GM12878 (cell line): ENCODE results near the gene TP63. TPM values are rescaled to one million over a fixed set of nuclear protein-coding genes. Genes with fewer than 3 reads are reported as not detected.

Experiments
- ATAC-seq: fragments of 200-7000 bp; cut with Tn5 transposase; 3 replicates; pipeline ENCODE4 v1.9.1; 2020; ENCODE audit warnings: mild to moderate bottlenecking, moderate library complexity
- BruUV-seq: library from RNA; stranded (reverse); fragments of 400-500 nt; replicated peaks from 2 replicates; lab custom pipeline; 2021; lab: Mats Ljungman, UMichigan
- CTCF ChIA-PET: fragments of 300-600 bp; sonication (Branson Sonifier 250); formaldehyde crosslinking; extraction: SDS; loops from one replicate; lab custom pipeline; 2021; ENCODE audit warnings: inconsistent platforms; lab: Yijun Ruan, JAX
- POLR2A ChIA-PET: fragments of 350-600 bp; formaldehyde crosslinking; extraction: SDS; loops from one replicate; lab custom pipeline; 2021; ENCODE audit warnings: inconsistent platforms; lab: Charles Lee
- RAD21 ChIA-PET: fragments of 300-600 bp; sonication (Branson Sonifier 250); formaldehyde crosslinking; loops from one replicate; lab custom pipeline; 2023; ENCODE audit warnings: antibody characterized with exemption; ENCODE audit not compliant: unreplicated experiment; lab: Charles Lee
- SMC1A ChIA-PET: fragments of 300-600 bp; sonication (Branson Sonifier 250); formaldehyde crosslinking; loops from one replicate; lab custom pipeline; 2023; ENCODE audit not compliant: unreplicated experiment, uncharacterized antibody; lab: Charles Lee
- DNase-seq: peaks from one replicate; pipeline ENCODE4 v3.0.0-alpha.2; 2011; ENCODE audit warnings: low read depth, low spot score
- FAIRE-seq: peaks from 3 replicates; lab custom pipeline; 2011; peaks lifted over from hg19 to GRCh38; lab: Jason Lieb, UNC
- H2AFZ ChIP-seq: 2 replicates; pipeline ENCODE4 v1.6.0; 2011; ENCODE audit warnings: low read depth, low read length, control low read depth; ENCODE audit not compliant: control insufficient read depth
- H3K27ac ChIP-seq: 2 replicates; pipeline ENCODE4 v1.5.1; 2011; ENCODE audit warnings: control low read depth; ENCODE audit not compliant: control insufficient read depth, insufficient read depth
- H3K27me3 ChIP-seq, 2 experiments: replicated peaks in 1 of 2; 2 replicates each; pipeline versions ENCODE4 v1.6.0 to v1.6.1; 2011; ENCODE audit warnings: low read length in 1 of 2; ENCODE audit not compliant: control insufficient read depth in 2 of 2, insufficient read depth in 2 of 2
- H3K36me3 ChIP-seq, 2 experiments: 2 replicates each; pipeline ENCODE4 v1.5.1; 2011; ENCODE audit warnings: low read length in 1 of 2; ENCODE audit not compliant: control insufficient read depth in 2 of 2, insufficient read depth in 2 of 2
- H3K4me1 ChIP-seq: 2 replicates; pipeline ENCODE4 v1.6.1; 2011; ENCODE audit warnings: mild to moderate bottlenecking, low read length, moderate library complexity, mixed read lengths; ENCODE audit not compliant: control insufficient read depth, insufficient read depth
- H3K4me2 ChIP-seq: 2 replicates; pipeline ENCODE4 v1.6.0; 2011; ENCODE audit warnings: control low read depth; ENCODE audit not compliant: control insufficient read depth, insufficient read depth
- H3K4me3 ChIP-seq: fragments of 200-600 bp; sonication (generic); 2 replicates; pipeline ENCODE4 v1.5.1; 2016
- H3K79me2 ChIP-seq: 2 replicates; pipeline ENCODE4 v1.6.0; 2011; ENCODE audit warnings: low read length; ENCODE audit not compliant: control insufficient read depth, insufficient read depth
- H3K9ac ChIP-seq: 2 replicates; pipeline ENCODE4 v1.8.0; 2011; ENCODE audit warnings: low read length, control low read depth, mixed read lengths; ENCODE audit not compliant: control insufficient read depth, insufficient read depth
- H3K9me3 ChIP-seq: replicated peaks from 3 replicates; pipeline ENCODE4 v1.5.1; 2011; ENCODE audit warnings: mild to moderate bottlenecking, low read length; ENCODE audit not compliant: control insufficient read depth, insufficient read depth
- H4K20me1 ChIP-seq: 2 replicates; pipeline ENCODE4 v1.6.0; 2011; ENCODE audit not compliant: control insufficient read depth, insufficient read depth
- ETV6 ChIP-seq, 2 experiments: fragments of 450-650 bp in 1 of 2; IDR thresholded peaks in 1 of 2; conservative IDR thresholded peaks in 1 of 2; 2 replicates each; pipeline ENCODE4 v1.6.1; 2014; ENCODE audit warnings: antibody characterized with exemption in 1 of 2, borderline replicate concordance in 1 of 2, low read depth in 1 of 2, mild to moderate bottlenecking in 1 of 2, moderate library complexity in 1 of 2
- JUND ChIP-seq: IDR thresholded peaks from 2 replicates; pipeline ENCODE4 v1.6.1; 2012; ENCODE audit warnings: low read depth, mild to moderate bottlenecking, low read length, improper control_type of control experiment, moderate library complexity
- MTA2 ChIP-seq: fragments of 450-650 bp; IDR thresholded peaks from 2 replicates; pipeline ENCODE4 v1.6.1; 2016; ENCODE audit warnings: low read depth, mild to moderate bottlenecking, moderate library complexity
- NBN ChIP-seq: fragments of 450-650 bp; IDR thresholded peaks from 2 replicates; pipeline ENCODE4 v1.6.1; 2016
- SMC3 ChIP-seq: IDR thresholded peaks from 2 replicates; pipeline ENCODE4 v1.6.1; 2011; ENCODE audit warnings: low read length, improper control_type of control experiment, borderline replicate concordance
- ZNF384 ChIP-seq: IDR thresholded peaks from 2 replicates; pipeline ENCODE4 v1.6.1; 2012; ENCODE audit warnings: low read depth, mild to moderate bottlenecking, low read length, improper control_type of control experiment, borderline replicate concordance
- ZNF622 ChIP-seq: fragments of 450-650 bp; IDR thresholded peaks from 2 replicates; pipeline ENCODE4 v1.6.1; 2017; ENCODE audit warnings: mild to moderate bottlenecking, inconsistent platforms
- WGBS: methylation state at CpG from one replicate; pipeline ENCODE4 v1.1.6; 2016; ENCODE audit warnings: low lambda C conversion rate; ENCODE audit not compliant: insufficient replicate concordance, insufficient coverage; ENCODE audit errors: missing lambda C conversion rate; 5-methylcytosine and 5-hydroxymethylcytosine counted together
- in situ Hi-C: fragments of 300-500 bp; cut with MboI; formaldehyde crosslinking; loops from 9 replicates; pipeline ENCODE4 v1.14.3; 2018; ENCODE audit warnings: mixed read lengths
- intact Hi-C: fragments of 100-400 bp; cut with micrococcal nuclease; formaldehyde crosslinking; loops from one replicate; pipeline ENCODE4 v1.14.2; 2022; ENCODE audit not compliant: unreplicated experiment
- polyA plus RNA-seq, 11 experiments: library from polyadenylated mRNA; depleted of rRNA in 4 of 11; unstranded in 6 of 11; stranded (reverse) in 5 of 11; fragments of >200 nt; fragmentation: Nextera tagmentation in 4 of 11; fragmentation: Illumina TruSeq in 1 of 11; extraction: Ambion mirVana in 4 of 11; extraction: Trizol in 1 of 11; gene quantifications; 1 replicate in 1 of 11; 2 replicates in 10 of 11; pipeline versions ENCODE4 v1.2.1 to v1.2.3, GENCODE V29; 2011 to 2016; ENCODE audit warnings: inconsistent platforms in 2 of 11, missing spikeins in 2 of 11, low read depth in 1 of 11
- total RNA-seq, 4 experiments: library from RNA; depleted of rRNA in 3 of 4; stranded (reverse); fragments of >200 nt in 3 of 4; fragmentation: Illumina TruSeq in 1 of 4; extraction: Trizol in 1 of 4; gene quantifications; 2 replicates each; pipeline versions ENCODE4 v1.2.1 to v1.2.3, GENCODE V29; 2013 to 2021
- TF ChIP-seq, protein P1 (sequence below): IDR thresholded peaks from 2 replicates; pipeline ENCODE4 v1.6.1; 2012; ENCODE audit warnings: mild to moderate bottlenecking, low read depth, low read length
- TF ChIP-seq, protein P2 (sequence below): IDR thresholded peaks from 2 replicates; pipeline ENCODE4 v1.6.1; 2012; ENCODE audit warnings: low read depth, low read length, improper control_type of control experiment
- TF ChIP-seq, protein P3 (sequence below): fragments of 450-650 bp; formaldehyde crosslinking; IDR thresholded peaks from 2 replicates; pipeline ENCODE4 v1.4.0; 2020; ENCODE audit warnings: mild to moderate bottlenecking, moderate library complexity

TP63 gene
- total and polyA plus RNA-seq, 10 of the 15 experiments (the other 5 are each of a cell fraction or from before 2014, with no cell fraction given), result 1.4 to 10.8 (median 6.2) TPM

DNA sequence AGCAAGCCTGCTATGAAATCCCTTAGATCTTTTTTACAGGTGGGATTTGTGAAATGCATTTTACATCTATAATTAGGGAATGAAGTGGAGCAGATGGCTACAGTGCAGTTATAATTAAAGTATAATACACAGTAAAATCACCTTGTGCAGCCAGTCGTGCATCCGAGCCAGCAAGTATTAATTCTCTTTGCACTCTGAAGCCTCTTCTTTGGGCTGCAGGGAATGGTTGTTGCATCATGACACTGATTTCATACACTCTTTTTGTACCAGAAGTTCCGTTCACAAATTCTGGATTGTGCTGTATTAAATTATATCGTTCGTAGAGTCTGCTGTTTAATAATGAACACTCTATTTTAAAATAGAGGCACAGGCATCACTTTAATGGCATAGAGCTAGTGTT, 28.7 kb upstream of the TP63 start:
- RAD21 ChIA-PET, result interaction anchor here (0.5 to 0.9 kb wide), 2 partner anchors 91 to 321 kb away, joined by 3 read pairs; no protein-coding TSS in a partner anchor
- H2AFZ ChIP-seq, result no peak overlapping the region

More for the DNA sequence above, 28.7 kb upstream of the TP63 start:
- H3K27ac ChIP-seq, result no peak overlapping the region
- in situ Hi-C loops, result no loop called here
- no peak overlapping the region for H3K4me3 ChIP-seq
- H3K9me3 ChIP-seq, result peaks cover 2% of the 10 kb centered on the region; the same call in 2 of the 3 replicates
- TF ChIP-seq, protein P1, sequence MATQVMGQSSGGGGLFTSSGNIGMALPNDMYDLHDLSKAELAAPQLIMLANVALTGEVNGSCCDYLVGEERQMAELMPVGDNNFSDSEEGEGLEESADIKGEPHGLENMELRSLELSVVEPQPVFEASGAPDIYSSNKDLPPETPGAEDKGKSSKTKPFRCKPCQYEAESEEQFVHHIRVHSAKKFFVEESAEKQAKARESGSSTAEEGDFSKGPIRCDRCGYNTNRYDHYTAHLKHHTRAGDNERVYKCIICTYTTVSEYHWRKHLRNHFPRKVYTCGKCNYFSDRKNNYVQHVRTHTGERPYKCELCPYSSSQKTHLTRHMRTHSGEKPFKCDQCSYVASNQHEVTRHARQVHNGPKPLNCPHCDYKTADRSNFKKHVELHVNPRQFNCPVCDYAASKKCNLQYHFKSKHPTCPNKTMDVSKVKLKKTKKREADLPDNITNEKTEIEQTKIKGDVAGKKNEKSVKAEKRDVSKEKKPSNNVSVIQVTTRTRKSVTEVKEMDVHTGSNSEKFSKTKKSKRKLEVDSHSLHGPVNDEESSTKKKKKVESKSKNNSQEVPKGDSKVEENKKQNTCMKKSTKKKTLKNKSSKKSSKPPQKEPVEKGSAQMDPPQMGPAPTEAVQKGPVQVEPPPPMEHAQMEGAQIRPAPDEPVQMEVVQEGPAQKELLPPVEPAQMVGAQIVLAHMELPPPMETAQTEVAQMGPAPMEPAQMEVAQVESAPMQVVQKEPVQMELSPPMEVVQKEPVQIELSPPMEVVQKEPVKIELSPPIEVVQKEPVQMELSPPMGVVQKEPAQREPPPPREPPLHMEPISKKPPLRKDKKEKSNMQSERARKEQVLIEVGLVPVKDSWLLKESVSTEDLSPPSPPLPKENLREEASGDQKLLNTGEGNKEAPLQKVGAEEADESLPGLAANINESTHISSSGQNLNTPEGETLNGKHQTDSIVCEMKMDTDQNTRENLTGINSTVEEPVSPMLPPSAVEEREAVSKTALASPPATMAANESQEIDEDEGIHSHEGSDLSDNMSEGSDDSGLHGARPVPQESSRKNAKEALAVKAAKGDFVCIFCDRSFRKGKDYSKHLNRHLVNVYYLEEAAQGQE, result no peak
- TF ChIP-seq, protein P2, sequence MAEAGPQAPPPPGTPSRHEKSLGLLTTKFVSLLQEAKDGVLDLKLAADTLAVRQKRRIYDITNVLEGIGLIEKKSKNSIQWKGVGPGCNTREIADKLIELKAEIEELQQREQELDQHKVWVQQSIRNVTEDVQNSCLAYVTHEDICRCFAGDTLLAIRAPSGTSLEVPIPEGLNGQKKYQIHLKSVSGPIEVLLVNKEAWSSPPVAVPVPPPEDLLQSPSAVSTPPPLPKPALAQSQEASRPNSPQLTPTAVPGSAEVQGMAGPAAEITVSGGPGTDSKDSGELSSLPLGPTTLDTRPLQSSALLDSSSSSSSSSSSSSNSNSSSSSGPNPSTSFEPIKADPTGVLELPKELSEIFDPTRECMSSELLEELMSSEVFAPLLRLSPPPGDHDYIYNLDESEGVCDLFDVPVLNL, result no peak
- no peak for TF ChIP-seq SMC3
- TF ChIP-seq ZNF622, result no peak
- no peak for TF ChIP-seq JUND
- no peak for TF ChIP-seq ETV6 (conservative IDR thresholded peaks at IDR 0.05 in 1 of 2, IDR thresholded peaks at IDR 0.05 in 1 of 2; ENCODE audit: borderline replicate concordance in 1 of 2, low read depth in 1 of 2)
- no peak for TF ChIP-seq NBN
- no peak for TF ChIP-seq MTA2
- TF ChIP-seq, protein P3, sequence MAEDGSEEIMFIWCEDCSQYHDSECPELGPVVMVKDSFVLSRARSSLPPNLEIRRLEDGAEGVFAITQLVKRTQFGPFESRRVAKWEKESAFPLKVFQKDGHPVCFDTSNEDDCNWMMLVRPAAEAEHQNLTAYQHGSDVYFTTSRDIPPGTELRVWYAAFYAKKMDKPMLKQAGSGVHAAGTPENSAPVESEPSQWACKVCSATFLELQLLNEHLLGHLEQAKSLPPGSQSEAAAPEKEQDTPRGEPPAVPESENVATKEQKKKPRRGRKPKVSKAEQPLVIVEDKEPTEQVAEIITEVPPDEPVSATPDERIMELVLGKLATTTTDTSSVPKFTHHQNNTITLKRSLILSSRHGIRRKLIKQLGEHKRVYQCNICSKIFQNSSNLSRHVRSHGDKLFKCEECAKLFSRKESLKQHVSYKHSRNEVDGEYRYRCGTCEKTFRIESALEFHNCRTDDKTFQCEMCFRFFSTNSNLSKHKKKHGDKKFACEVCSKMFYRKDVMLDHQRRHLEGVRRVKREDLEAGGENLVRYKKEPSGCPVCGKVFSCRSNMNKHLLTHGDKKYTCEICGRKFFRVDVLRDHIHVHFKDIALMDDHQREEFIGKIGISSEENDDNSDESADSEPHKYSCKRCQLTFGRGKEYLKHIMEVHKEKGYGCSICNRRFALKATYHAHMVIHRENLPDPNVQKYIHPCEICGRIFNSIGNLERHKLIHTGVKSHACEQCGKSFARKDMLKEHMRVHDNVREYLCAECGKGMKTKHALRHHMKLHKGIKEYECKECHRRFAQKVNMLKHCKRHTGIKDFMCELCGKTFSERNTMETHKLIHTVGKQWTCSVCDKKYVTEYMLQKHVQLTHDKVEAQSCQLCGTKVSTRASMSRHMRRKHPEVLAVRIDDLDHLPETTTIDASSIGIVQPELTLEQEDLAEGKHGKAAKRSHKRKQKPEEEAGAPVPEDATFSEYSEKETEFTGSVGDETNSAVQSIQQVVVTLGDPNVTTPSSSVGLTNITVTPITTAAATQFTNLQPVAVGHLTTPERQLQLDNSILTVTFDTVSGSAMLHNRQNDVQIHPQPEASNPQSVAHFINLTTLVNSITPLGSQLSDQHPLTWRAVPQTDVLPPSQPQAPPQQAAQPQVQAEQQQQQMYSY (CRISPR knock-in tag), result no peak
- TF ChIP-seq ZNF384, result no peak
- BruUV-seq, result no TSS peak
- H3K4me2 ChIP-seq, result no peak overlapping the region
- no peaks in the 10 kb centered on the region for H3K79me2 ChIP-seq
- FAIRE-seq (no peak), ATAC-seq (no peak), DNase-seq (no peak)
- H3K27me3 ChIP-seq, result no peaks in the 10 kb centered on the region
- POLR2A ChIA-PET, result no interaction called here
- no peaks in the 10 kb centered on the region for H4K20me1 ChIP-seq
- no peak overlapping the region for H3K9ac ChIP-seq
- SMC1A ChIA-PET, result interaction anchor here (1.0 to 2.3 kb wide), 5 partner anchors 9 to 203 kb away, joined by 3 to 7 read pairs (median 3); no protein-coding TSS in a partner anchor
- WGBS, result 98% methylated on average over 5 of the region's 5 CpGs
- CTCF ChIA-PET, result interaction anchor here (1.4 to 2.2 kb wide), 3 partner anchors 9 to 29 kb away, joined by 6 to 8 read pairs (median 7); no protein-coding TSS in a partner anchor
- H3K36me3 ChIP-seq, result no peaks in the 10 kb centered on the region
- intact Hi-C loops, result no loop called here
- H3K4me1 ChIP-seq, result no peaks in the 10 kb centered on the region; the same call in 1 of the 2 replicates
